ENCODE measurements around the gene SCAF4.

- TF ChIP-seq POLR2A (IDR thresholded peaks at IDR 0.05) = no peak
- no peak for TF ChIP-seq CTCF (IDR thresholded peaks at IDR 0.05)
- no peak for TF ChIP-seq EP300 (IDR thresholded peaks at IDR 0.05)
- no peak for TF ChIP-seq POLR2AphosphoS5 (IDR thresholded peaks at IDR 0.05)
Observed at GRCh38 chr21:31766899-31767298, 35.0 kb upstream of the SCAF4 start.
